ENCODE results near the gene PIAS4.

DNA sequence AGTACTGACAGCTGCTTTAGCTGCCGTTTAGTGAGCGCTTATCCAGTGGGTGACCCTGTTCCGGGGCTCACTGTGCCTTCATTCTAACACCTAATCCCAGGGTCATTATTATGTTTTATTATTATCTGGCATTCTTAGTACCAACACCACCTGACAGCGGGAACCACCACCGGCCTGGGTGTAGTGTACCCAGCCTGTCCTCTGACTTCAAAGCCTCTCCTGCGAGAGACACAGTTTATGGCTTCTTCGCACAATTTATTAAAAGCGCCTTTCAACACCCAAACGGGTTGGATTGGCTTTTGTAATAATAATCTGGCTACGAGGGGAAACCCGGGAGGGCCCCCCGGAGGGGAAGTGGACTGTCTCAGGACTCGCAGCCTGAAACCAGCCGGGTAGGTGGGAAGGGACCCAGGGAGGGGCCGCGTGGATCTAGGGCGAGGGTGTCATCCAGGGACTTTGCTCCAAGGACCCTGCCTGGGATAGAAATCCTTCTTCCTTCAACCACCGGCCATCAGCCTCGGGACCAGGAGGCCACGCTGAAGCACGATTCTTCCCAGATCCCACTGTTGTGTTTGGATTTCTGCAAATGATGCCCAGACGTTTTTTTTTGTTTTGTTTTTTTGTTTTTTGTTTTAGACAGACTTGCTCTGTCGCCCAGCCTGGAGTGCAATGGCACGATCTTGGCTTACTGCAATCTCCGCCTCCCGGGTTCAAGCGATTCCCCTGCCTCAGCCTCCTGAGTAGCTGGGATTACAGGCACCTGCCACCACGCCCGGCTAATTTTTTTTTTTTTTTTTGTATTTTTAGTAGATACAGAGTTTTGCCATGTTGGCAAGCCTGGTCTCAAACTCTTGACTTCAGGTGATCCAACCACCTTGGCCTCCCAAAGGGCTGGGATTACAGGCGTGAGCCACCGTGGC lies 60.8 kb downstream of the PIAS4 start:
- TF ChIP-seq, protein P1, sequence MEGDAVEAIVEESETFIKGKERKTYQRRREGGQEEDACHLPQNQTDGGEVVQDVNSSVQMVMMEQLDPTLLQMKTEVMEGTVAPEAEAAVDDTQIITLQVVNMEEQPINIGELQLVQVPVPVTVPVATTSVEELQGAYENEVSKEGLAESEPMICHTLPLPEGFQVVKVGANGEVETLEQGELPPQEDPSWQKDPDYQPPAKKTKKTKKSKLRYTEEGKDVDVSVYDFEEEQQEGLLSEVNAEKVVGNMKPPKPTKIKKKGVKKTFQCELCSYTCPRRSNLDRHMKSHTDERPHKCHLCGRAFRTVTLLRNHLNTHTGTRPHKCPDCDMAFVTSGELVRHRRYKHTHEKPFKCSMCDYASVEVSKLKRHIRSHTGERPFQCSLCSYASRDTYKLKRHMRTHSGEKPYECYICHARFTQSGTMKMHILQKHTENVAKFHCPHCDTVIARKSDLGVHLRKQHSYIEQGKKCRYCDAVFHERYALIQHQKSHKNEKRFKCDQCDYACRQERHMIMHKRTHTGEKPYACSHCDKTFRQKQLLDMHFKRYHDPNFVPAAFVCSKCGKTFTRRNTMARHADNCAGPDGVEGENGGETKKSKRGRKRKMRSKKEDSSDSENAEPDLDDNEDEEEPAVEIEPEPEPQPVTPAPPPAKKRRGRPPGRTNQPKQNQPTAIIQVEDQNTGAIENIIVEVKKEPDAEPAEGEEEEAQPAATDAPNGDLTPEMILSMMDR (IDR thresholded peaks at IDR 0.05) = no peak
- TF ChIP-seq POLR2A (IDR thresholded peaks at IDR 0.05) (no peak), POLR2AphosphoS5 (IDR thresholded peaks at IDR 0.05) (no peak)
